ENCODE measurements around the gene PACRG. TPM values are rescaled to one million over a fixed set of nuclear protein-coding genes. Genes with fewer than 3 reads are reported as not detected.

The PACRG gene
- polyA plus RNA-seq, 2 of the 4 experiments (the other 2 are of a cell fraction), result 0.14 to 0.30 TPM

- TF ChIP-seq, protein P1, sequence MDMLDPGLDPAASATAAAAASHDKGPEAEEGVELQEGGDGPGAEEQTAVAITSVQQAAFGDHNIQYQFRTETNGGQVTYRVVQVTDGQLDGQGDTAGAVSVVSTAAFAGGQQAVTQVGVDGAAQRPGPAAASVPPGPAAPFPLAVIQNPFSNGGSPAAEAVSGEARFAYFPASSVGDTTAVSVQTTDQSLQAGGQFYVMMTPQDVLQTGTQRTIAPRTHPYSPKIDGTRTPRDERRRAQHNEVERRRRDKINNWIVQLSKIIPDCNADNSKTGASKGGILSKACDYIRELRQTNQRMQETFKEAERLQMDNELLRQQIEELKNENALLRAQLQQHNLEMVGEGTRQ (IDR thresholded peaks at IDR 0.05), result no peak
These were observed 472.9 kb downstream of the PACRG start (continued) for GRCh38 chr6:163200694-163201093.

DNA sequence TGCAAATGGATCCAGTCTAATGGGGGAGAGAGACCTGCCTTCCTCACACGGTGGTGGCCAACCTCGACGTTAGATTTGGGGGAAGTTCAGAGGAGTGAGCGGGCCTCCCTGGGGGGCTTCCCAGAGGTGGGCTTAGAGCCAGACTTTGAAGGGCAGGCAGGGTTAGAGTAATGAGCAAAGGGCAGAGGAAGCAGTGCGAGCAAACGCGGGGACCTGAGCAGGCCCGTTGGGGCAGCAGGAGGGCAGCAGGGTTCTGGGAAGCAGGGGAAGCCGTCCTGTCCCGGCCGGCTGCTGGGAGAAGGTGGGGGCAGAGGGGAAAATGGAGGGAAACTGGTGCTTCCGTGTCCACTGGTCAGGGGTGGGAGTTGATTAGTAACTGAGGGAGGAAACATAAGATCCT, 474.1 kb downstream of the PACRG start:
- Histone ChIP-seq H3K4me3 (no peak overlapping the region), H3K4me2 (no peak overlapping the region), H3K27ac (no peak overlapping the region), H3K9me3 (no peaks in the 10 kb centered on the region), H3K4me1 (no peaks in the 10 kb centered on the region)
- FAIRE-seq (no peak), DNase-seq (ENCODE audit: low read depth in 1 of 2, low spot score in 1 of 2) (no peak), ATAC-seq (no peak)
- TF ChIP-seq ZNF302 (CRISPR knock-in tag; IDR thresholded peaks at IDR 0.05), result no peak
- TF ChIP-seq BHLHE40 (IDR thresholded peaks at IDR 0.05; ENCODE audit: low read depth, low read length), result no peak
- no peak for TF ChIP-seq TFCP2L1 (CRISPR knock-in tag; IDR thresholded peaks at IDR 0.05)
- POLR2A ChIA-PET, result no interaction called here
- CTCF ChIA-PET, result no interaction called here
- 89% methylated on average over 8 of the region's 12 CpGs for WGBS (ENCODE audit: missing lambda C conversion rate)

- ATAC-seq, result no peak
- no peak for DNase-seq (ENCODE audit: low read depth in 1 of 2, low spot score in 1 of 2)
- TF ChIP-seq POLR2A (IDR thresholded peaks at IDR 0.05; ENCODE audit: low read length) (no peak), ZC3H11A (IDR thresholded peaks at IDR 0.05) (no peak), JUNB (IDR thresholded peaks at IDR 0.05) (no peak), CEBPB (IDR thresholded peaks at IDR 0.05) (no peak), HDAC2 (IDR thresholded peaks at IDR 0.05) (no peak), CHD2 (IDR thresholded peaks at IDR 0.05; ENCODE audit: low read length, partially characterized antibody) (no peak), KDM1A (IDR thresholded peaks at IDR 0.05; ENCODE audit: low read depth) (no peak), NR3C1 (IDR thresholded peaks at IDR 0.05) (no peak), NPAS2 (CRISPR knock-in tag; IDR thresholded peaks at IDR 0.05; ENCODE audit: borderline replicate concordance) (no peak), MAFK (IDR thresholded peaks at IDR 0.05; ENCODE audit: partially characterized antibody) (no peak), RAD21 (conservative IDR thresholded peaks at IDR 0.05 in 1 of 2, IDR thresholded peaks at IDR 0.05 in 1 of 2) (no peak), EHF (CRISPR knock-in tag; IDR thresholded peaks at IDR 0.05) (no peak), RARB (CRISPR knock-in tag; IDR thresholded peaks at IDR 0.05) (no peak), EP300 (IDR thresholded peaks at IDR 0.05) (no peak), KDM5A (IDR thresholded peaks at IDR 0.05) (no peak), SREBF2 (IDR thresholded peaks at IDR 0.05) (no peak), MYC (IDR thresholded peaks at IDR 0.05; ENCODE audit: borderline replicate concordance, low read length) (no peak)
- TF ChIP-seq, protein P2, sequence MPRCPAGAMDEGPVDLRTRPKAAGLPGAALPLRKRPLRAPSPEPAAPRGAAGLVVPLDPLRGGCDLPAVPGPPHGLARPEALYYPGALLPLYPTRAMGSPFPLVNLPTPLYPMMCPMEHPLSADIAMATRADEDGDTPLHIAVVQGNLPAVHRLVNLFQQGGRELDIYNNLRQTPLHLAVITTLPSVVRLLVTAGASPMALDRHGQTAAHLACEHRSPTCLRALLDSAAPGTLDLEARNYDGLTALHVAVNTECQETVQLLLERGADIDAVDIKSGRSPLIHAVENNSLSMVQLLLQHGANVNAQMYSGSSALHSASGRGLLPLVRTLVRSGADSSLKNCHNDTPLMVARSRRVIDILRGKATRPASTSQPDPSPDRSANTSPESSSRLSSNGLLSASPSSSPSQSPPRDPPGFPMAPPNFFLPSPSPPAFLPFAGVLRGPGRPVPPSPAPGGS (IDR thresholded peaks at IDR 0.05), result no peak
- TF ChIP-seq, protein P3, sequence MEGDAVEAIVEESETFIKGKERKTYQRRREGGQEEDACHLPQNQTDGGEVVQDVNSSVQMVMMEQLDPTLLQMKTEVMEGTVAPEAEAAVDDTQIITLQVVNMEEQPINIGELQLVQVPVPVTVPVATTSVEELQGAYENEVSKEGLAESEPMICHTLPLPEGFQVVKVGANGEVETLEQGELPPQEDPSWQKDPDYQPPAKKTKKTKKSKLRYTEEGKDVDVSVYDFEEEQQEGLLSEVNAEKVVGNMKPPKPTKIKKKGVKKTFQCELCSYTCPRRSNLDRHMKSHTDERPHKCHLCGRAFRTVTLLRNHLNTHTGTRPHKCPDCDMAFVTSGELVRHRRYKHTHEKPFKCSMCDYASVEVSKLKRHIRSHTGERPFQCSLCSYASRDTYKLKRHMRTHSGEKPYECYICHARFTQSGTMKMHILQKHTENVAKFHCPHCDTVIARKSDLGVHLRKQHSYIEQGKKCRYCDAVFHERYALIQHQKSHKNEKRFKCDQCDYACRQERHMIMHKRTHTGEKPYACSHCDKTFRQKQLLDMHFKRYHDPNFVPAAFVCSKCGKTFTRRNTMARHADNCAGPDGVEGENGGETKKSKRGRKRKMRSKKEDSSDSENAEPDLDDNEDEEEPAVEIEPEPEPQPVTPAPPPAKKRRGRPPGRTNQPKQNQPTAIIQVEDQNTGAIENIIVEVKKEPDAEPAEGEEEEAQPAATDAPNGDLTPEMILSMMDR (IDR thresholded peaks at IDR 0.05), result no peak
- no peak overlapping the region for H3K27ac ChIP-seq
- ChIA-PET POLR2A (no interaction called here), CTCF (no interaction called here)
- no peak overlapping the region for H3K4me2 ChIP-seq
- no peaks in the 10 kb centered on the region for H3K9me3 ChIP-seq
- no peak overlapping the region for H3K4me3 ChIP-seq
- FAIRE-seq, result no peak
- no peaks in the 10 kb centered on the region for H3K4me1 ChIP-seq
- WGBS (ENCODE audit: missing lambda C conversion rate), result 31% methylated on average over 2 of the region's 2 CpGs
These were observed 478.4 kb downstream of the PACRG start for GRCh38 chr6:163206196-163206595.
